ENCODE results near the gene TMPRSS9. TPM values are rescaled to one million over a fixed set of nuclear protein-coding genes. Genes with fewer than 3 reads are reported as not detected.
"Not testable (repeated sequence)": the region's sequence is repeated elsewhere in the genome, so short reads cannot be mapped to it uniquely, and the experiment has no call there.

Gene TMPRSS9
- total RNA-seq, 1 experiment from 2014 or later, result 0.23 TPM

DNA sequence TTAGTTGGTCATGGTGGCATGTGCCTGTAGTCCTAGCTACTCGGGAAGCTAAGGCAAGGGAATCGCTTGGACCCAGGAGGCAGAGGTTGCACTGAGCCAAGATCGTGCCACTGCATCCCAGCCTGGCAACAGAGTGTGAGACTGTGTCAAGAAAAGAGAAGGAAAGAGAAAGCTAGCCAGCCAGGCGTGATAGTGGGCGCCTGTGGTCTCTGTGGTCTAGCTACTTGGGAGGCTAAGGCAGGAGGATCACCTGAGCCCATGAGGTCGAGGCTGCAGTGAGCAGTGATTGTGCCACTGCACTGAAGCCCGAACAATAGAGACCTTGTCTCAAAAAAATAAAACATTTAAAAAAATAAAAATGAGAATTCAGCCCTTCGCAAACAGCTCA is 34.0 kb downstream of the TMPRSS9 start:
- ChIA-PET CTCF (interaction anchor here (0.6 kb wide), 2 partner anchors 186 to 238 kb away, joined by 4 to 5 read pairs; no protein-coding TSS in a partner anchor), POLR2A (no interaction called here)
- intact Hi-C loops (cut with micrococcal nuclease; ENCODE audit: unreplicated experiment) (no loop called here), in situ Hi-C loops (cut with HindIII; ENCODE audit: low pct_unique_long_range_greater_than_20kb, low sequenced_read_pairs) (no loop called here)
- ATAC-seq (no peak), DNase-seq (ENCODE audit: low read depth, low spot score) (no peak)
- Histone ChIP-seq H3K27me3 (ENCODE audit: control insufficient read depth, insufficient read depth, low read length) (no peaks in the 10 kb centered on the region), H3K27ac (ENCODE audit: low read length) (no peak overlapping the region), H3K4me3 (ENCODE audit: low read depth in 2 of 2, low read length in 2 of 2) (no peak overlapping the region), H3K4me1 (ENCODE audit: control insufficient read depth, insufficient read depth, low read length) (no peaks in the 10 kb centered on the region), H3K9me3 (ENCODE audit: control insufficient read depth, insufficient read depth, low read depth, low read length) (no peaks in the 10 kb centered on the region), H3K36me3 (ENCODE audit: control insufficient read depth, insufficient read depth, low read length) (no peaks in the 10 kb centered on the region)
- BruUV-seq (replicated peaks), result no TSS peak
- TF ChIP-seq POLR2AphosphoS5 (IDR thresholded peaks at IDR 0.05; ENCODE audit: low read depth, low read length), result no peak
- TF ChIP-seq SIN3A (IDR thresholded peaks at IDR 0.05; ENCODE audit: borderline replicate concordance, insufficient read depth, low read depth, low read length), result no peak
- TF ChIP-seq TCF7L2 (IDR thresholded peaks at IDR 0.05; ENCODE audit: low read depth, low read length), result no peak
- TF ChIP-seq CTCF (IDR thresholded peaks at IDR 0.05), result no peak
- no peak for TF ChIP-seq REST (IDR thresholded peaks at IDR 0.05; ENCODE audit: insufficient read depth in 1 of 2, low read depth in 2 of 2, low read length in 1 of 2)

DNA sequence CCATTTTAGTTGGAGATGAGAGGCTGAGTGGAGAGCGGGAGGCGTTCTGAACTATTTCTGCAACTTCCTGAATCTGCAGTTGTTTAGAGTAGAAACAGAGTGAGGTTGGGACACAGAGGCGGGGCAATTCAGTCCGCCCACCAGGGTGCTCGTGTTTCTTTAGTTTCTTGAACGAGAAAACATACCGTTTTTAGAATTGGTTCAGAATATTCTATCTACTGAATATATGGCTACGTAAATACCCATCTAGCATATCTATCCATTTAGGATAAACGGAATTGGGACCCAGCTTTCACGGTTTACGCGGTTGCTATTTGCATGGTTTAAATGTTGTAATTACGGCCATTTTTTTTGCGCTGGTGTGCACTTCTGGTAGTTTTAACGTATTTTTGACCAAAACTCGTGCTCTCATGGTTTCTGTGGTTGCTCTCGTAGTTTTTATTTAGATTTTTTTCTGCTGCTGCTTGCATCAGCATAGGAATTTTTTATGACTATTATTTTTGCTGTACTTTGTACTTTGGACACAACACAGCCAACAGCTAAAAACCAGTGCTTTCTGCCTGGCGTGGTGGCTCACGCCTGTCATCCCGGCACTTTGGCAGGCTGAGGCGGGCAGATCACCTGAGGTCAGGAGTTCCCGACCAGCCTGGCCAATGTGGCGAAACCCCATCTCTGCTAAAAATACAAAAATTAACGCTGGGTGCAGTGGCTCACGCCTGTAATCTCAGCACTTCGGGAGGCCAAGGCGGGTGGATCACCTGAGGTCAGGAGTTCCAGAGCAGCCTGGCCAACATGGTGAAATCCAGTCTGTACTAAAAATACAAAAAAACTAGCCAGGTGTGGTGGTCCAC is 34.6 kb downstream of the TMPRSS9 start:
- Histone ChIP-seq H3K4me1 (ENCODE audit: control insufficient read depth, insufficient read depth, low read length) (no peaks in the 10 kb centered on the region), H3K27me3 (ENCODE audit: control insufficient read depth, insufficient read depth, low read length) (no peaks in the 10 kb centered on the region), H3K27ac (ENCODE audit: low read length) (no peak overlapping the region), H3K4me3 (ENCODE audit: low read depth in 2 of 2, low read length in 2 of 2) (no peak overlapping the region), H3K9me3 (ENCODE audit: control insufficient read depth, insufficient read depth, low read depth, low read length) (no peaks in the 10 kb centered on the region), H3K36me3 (ENCODE audit: control insufficient read depth, insufficient read depth, low read length) (no peaks in the 10 kb centered on the region)
- in situ Hi-C loops (cut with HindIII; ENCODE audit: low pct_unique_long_range_greater_than_20kb, low sequenced_read_pairs), result no loop called here
- ChIA-PET CTCF (no interaction called here), POLR2A (no interaction called here)
- TF ChIP-seq TCF7L2 (IDR thresholded peaks at IDR 0.05; ENCODE audit: low read depth, low read length) (no peak), SIN3A (IDR thresholded peaks at IDR 0.05; ENCODE audit: borderline replicate concordance, insufficient read depth, low read depth, low read length) (no peak), POLR2AphosphoS5 (IDR thresholded peaks at IDR 0.05; ENCODE audit: low read depth, low read length) (no peak), CTCF (IDR thresholded peaks at IDR 0.05) (no peak), REST (IDR thresholded peaks at IDR 0.05; ENCODE audit: insufficient read depth in 1 of 2, low read depth in 2 of 2, low read length in 1 of 2) (no peak)
- no peak for DNase-seq (ENCODE audit: low read depth, low spot score)
- BruUV-seq (replicated peaks), result no TSS peak
- ATAC-seq, result no peak
- intact Hi-C loops (cut with micrococcal nuclease; ENCODE audit: unreplicated experiment), result no loop called here

DNA sequence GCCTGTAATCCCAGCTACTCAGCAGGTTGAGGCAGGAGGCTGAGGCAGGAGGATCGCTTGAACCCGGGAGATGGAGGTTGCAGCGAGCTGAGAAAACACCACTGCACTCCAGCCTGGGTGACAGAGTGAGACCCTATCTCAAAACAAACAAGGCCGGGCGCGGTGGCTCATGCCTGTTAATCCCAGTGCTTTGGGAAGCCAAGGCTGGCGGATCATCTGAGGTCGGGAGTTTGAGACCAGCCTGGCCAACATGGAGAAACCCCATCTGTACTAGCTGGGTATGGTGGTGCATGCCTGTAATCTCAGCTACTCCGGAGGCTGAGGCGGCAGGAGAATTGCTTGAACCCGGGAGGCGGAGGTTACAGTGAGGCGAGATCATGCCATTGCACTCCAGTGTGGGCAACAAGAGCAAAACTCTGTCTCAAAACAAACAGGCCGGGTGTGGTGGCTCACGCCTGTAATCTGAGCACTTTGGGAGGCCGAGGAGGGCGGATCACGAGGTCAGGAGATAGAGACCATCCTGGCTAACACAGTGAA is 35.3 kb downstream of the TMPRSS9 start:
- H3K4me1 ChIP-seq (ENCODE audit: control insufficient read depth, insufficient read depth, low read length); in situ Hi-C loops (cut with HindIII; ENCODE audit: low pct_unique_long_range_greater_than_20kb, low sequenced_read_pairs); H3K27ac ChIP-seq (ENCODE audit: low read length); BruUV-seq (replicated peaks); CTCF ChIA-PET; H3K4me3 ChIP-seq (ENCODE audit: low read depth in 2 of 2, low read length in 2 of 2); H3K27me3 ChIP-seq (ENCODE audit: control insufficient read depth, insufficient read depth, low read length); ATAC-seq; H3K36me3 ChIP-seq (ENCODE audit: control insufficient read depth, insufficient read depth, low read length); DNase-seq (ENCODE audit: low read depth, low spot score); H3K9me3 ChIP-seq (ENCODE audit: control insufficient read depth, insufficient read depth, low read depth, low read length); intact Hi-C loops (cut with micrococcal nuclease; ENCODE audit: unreplicated experiment); POLR2A ChIA-PET: not testable (repeated sequence)
